NCI-H128 (cell line): ENCODE results near the gene ASTL.
"Not testable (repeated sequence)": the region's sequence is repeated elsewhere in the genome, so short reads cannot be mapped to it uniquely, and the experiment has no call there.

Source experiments
- DNase-seq: peaks from one replicate; lab custom pipeline; 2025; ENCODE audit not compliant: unreplicated experiment; lab: John Stamatoyannopoulos, UW

Gene ASTL

DNA sequence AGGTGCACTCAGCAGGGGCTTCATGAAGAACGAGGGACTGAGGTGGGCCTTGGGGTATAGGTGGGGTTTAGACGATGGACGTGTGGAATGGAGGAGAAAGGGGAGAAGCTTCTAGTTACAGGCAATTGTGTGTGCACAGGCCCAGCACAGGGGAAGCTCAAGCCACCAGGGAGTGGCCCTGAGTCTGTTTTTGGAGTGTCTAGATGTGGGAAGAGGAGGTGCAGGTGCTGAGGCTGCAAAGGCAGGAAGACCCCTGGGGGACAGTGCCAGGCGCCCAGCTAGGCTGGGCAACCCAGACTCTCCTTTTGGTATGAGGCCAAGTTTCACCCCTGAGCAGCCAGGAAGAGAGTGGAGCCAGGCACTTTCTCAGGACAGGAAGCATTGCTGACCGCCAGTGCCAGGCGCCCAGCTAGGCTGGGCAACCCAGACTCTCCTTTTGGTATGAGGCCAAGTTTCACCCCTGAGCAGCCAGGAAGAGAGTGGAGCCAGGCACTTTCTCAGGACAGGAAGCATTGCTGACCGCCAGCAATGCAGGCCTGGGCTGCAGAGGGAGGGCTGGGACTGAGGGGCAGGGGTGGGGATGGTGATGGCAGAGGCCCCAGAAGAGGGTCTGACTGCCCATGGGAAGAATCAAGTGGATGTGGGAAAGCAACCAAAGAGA lies 53.3 kb downstream of the ASTL start:
- DNase-seq, result not testable (repeated sequence)

DNA sequence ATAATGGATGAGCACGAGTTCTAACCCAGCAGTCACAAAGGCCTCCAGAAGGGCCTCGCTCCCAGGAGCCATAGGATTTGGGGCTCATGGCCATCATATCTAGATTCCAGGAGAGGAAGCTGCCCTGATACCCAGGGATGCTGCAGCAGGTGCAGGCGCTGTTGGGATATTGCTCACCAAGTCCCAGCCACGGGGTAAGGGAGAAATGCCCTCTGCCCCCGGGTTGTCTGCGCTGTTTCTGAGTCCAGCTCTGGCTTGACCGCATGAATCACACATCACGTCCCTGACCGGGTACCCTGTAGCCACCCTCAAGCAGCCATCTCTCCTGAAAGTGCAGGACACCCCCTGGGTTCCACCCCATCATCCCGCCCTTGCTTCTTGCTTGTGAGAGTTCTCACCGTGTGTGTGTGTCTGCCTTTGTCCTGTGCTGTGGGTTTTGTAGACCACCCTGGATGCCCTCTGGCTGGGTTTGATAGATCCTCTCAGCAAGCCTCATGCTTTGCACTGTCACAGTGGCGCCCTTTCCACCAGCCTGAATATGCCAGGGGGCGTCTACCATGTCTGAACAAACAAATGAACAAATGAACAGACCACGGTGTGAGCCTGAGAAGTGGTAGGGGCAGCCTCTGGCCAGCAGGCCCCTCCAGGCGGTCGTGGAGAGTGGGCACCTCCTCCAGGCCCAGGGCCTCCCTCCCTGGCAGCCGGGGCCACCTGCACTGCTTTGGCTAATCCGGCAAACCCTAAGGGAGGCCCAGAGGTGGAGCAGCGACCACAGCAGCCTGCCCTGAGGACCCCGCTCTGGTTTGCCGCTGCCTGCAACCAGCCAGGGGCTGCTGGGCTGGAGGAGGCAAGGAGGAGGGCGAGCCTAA lies 54.1 kb downstream of the ASTL start:
- no peak for DNase-seq

DNA sequence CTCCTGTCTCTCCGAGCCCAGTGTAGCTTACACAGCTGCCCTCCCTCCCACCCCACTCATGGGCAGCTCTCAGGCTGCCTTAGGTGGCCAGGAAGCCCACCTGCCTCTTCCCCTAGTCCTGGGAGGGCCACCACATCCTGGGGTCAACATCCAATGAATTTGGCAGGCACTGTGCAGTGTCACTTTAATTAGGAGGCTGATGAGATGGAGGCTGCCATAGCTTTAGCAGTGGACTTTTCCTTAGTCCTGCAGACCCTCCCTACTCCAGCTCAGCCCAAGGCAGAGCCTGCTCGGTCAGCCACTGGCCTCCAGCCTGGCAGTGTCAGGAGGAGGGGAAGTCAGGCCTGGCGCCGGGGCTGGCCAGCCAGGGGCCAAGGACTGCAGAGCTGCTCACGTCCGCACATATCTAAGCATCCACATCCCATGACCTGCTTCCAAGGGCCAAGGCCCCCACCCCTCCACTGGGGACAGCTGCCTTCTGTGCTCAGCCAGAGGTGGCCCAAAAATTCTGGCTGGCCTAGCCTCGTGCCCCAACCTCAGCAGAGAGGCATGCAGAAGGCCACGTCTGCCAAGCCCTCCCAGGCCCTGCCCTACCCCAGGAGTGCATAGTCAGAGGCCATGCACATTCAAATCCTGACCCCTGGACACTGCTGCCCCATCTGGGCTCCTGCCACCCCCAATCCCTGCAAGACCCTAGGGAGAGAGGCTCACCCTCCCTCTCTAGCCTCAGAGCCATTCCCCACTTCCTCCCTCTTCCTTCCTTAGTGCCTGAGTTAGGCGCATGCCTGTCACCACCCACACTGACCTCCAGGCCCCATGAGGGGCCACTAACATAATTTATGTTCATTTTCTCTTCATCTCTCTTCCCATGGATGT lies 55.0 kb downstream of the ASTL start:
- no peak for DNase-seq

DNA sequence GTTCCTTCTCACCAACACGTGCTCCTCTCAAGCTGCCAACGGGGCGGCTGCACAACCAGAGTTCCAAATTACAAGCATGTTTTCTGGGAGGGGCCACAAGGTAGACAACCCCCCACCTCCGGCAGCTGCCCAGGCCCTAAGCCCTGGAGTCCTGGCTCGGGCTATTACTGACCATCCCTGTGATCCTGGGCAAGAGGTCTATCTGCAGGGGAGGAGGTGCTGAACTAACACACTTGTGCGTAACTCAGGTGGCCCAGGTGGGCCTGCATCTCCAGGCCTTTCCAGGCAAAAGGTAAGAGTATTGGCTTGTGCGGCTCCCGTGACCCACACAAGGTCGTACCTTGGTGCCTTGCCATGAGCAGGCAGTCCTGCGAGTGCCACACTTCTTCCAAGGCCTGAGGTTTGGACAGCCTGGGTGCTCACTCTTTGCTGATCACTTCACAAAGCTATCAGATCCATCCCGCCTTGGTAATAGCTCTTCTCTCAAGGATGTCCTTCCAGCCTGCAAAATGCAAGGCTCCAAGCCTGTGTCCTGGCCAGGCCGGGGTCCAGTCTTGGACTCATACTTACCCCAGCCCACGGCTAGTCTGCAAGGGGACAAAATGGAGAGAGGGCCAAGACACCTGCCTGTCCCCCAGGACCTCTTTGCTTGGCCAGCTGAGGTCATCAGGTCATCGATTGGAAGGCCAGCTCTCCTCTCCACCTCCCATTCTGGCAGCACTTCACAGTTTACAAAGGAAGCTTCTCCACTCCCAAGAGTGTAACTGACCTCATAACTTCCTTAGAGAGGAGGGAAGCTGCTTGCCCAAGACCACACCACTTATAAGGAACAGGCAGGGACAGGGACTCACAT lies 55.9 kb downstream of the ASTL start:
- no peak for DNase-seq

DNA sequence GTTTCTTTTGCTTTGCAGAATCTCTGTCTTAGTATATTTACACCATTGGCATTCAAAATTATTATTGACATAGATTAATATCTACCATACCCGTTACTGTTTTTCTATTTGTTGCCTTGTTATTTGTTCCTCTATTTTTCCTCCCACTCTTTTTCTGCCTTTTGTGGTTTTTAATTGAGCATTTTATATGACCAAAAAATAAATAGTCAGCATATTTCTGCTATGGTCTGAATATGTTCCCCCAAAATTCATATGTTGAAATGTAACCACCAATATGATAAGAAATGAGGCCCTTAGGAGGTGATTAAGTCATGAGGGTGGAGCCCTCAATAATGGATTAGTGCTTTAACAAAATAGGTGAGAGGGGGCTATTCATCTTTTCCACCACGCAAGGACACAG lies 57.3 kb downstream of the ASTL start:
- DNase-seq, result no peak

DNA sequence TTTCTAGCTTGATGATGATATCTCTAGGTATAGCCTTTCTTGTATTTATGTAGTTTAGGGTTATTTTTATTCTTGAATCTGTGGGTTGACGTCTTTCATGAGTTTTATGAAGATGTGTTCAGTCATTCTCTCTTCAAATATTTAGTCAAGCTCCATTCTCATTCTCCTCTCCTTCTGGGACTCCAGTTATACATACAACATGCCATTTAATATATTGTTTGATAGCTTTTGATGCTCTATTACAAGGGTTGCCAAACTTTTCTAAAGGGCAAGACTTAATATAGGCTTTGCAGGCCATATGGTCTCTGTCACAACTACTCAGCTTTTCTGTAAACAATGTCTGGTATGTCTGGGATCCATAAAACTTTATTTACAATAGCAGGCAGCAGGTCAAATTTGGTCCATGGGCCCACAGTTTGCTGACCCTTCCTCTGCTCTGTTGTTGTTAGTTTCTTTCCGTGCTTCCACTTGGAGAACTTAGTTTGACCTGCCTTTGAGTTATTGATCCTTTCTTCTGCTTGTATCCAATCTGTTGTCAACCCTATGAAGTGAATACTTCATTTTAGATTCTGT lies 63.0 kb downstream of the ASTL start:
- no peak for DNase-seq

DNA sequence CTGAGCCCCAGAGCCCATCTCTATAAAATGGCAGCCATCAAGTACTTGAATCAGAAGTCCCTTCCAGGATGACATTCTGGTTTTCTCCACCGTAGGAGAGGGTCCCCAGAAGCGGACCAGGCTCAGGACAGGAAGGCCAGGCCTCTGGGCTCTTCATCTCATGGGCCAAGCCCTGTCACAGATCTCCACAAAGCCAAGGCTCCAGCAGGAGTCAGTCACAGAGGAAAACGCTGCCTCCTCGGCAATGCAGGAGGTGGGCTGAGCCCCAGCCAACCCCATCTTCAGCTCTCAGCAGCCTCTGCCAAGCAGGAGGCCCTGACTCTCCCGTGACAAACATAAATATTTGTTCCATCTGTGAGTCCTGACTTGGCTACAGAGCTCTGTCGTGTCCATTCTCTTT lies 64.1 kb downstream of the ASTL start:
- DNase-seq, result no peak

DNA sequence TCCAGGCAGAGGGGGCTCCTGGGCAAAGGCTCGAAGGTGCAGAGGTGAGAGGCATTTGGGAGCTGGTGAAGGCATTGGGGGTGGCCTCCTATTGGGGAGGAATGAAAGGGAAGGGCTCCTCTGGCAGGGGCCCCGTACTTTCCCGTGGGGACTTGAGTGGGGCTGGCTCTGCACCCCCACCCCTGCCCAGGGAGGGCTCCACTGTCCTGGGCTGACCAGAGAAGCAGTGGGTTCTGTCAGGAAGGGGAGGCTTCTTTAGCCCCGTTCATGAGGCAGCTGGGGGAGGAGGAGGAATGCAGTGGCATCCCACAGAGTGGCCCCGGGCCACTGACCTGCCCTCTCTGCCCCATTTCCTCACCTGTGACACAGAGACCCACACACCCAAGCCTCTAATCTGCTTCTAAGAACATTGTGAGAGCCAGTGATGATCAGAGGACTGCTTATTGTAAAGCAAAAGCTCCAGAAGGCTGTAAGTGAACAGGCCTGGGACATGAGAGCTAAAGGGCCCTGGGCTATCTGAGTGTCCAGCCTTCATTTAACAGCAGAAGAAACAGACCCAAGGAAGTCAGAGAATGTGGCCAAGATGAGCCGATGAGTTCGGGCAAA lies 65.0 kb downstream of the ASTL start:
- DNase-seq, result no peak
